Measurements from ENCODE around the gene BICDL2. TPM values are rescaled to one million over a fixed set of nuclear protein-coding genes. Genes with fewer than 3 reads are reported as not detected.
A peak's percentile ranks its signal among the peaks of the same experiment; 100 is the strongest.

The BICDL2 gene
- total RNA-seq, 1 donor from 2014 or later: not detected

DNA sequence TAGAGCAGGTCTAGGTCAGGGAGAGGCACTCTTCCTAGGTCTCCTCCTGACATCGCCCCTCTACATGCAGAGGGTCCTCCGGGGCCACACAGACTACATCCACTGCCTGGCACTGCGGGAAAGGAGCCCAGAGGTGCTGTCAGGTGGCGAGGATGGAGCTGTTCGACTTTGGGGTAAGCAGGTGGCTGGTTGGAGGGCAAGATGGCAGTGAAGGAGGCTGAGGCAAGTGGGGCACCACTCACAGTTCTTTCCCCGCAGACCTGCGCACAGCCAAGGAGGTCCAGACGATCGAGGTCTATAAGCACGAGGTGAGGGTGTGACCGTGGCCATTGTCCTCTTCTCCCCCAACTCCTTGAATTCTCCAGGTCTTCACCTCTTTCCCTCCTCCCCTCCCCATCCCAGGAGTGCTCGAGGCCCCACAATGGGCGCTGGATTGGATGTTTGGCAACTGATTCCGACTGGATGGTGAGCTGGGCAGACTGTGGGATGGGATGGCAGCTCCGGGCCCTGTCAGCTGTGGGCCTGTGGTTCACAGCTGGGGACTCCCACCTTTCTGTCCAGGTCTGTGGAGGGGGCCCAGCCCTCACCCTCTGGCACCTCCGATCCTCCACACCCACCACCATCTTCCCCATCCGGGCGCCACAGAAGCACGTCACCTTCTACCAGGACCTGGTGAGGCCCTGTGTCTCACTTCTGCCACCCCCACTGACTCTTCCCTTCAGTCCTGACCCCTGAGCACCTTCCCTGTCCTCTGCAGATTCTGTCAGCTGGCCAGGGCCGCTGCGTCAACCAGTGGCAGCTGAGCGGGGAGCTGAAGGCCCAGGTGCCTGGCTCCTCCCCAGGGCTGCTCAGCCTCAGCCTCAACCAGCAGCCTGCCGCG is 9.9 kb downstream of the BICDL2 start:
- DNase-seq (ENCODE audit: low spot score): no peak

DNA sequence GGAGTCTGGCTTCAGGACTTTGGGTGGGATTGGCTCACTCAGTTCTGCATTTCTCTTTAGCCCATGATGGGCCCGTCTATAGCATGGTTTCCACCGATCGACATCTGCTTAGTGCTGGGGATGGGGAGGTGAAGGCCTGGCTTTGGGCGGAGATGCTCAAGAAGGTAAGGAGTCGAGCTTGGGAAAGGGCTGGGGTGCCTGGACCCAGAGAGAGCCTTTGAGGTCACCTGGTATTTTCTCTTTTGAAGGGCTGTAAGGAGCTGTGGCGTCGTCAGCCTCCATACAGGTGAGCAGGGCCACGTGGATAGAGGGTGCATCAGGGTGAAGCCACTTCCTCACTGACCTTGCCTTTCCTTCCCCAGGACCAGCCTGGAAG is 10.8 kb downstream of the BICDL2 start:
- no peak for DNase-seq (ENCODE audit: low spot score)

DNA sequence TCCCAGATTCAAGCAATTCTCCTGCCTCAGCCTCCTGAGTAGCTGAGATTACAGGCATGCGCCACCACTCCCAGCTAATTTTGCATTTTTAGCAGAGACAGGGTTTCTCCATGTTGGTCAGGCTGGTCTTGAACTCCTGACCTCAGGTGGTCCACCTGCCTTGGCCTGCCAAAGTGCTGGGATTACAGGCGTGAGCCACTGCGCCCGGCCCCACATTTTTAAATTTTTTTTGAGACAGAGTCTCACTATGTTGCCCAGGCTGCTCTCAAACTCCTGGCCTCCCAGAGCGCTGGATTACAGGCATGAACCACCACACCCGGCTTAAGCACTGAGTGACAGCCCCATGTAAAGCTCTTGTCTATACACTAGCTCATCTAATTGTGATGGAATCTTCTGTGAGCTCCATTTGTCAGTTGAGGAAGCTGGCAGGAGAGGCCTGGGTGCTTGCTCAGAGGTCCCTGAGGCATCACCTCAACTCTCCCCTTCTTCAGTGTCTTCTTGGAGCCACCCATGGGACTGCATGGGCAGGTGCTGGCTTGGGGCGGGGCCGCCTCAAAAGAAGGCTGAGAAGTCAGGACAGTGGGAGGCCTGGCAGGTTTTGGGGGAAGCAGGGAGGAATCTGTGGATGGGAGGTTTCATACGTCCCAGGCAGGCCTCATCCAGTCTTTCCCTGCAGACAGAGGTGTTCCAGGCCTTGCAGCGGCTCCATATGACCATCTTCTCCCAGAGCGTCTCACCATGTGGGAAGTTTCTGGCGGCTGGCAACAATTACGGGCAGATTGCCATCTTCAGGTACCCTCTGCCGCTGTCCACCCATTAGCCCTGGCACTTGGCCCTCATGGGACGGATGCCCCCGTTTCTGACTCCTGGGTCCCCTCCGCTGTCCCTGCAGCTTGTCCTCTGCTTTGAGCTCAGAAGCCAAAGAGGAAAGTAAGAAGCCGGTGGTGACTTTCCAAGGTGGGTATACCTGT is 11.4 kb downstream of the BICDL2 start:
- DNase-seq (ENCODE audit: low spot score): no peak

DNA sequence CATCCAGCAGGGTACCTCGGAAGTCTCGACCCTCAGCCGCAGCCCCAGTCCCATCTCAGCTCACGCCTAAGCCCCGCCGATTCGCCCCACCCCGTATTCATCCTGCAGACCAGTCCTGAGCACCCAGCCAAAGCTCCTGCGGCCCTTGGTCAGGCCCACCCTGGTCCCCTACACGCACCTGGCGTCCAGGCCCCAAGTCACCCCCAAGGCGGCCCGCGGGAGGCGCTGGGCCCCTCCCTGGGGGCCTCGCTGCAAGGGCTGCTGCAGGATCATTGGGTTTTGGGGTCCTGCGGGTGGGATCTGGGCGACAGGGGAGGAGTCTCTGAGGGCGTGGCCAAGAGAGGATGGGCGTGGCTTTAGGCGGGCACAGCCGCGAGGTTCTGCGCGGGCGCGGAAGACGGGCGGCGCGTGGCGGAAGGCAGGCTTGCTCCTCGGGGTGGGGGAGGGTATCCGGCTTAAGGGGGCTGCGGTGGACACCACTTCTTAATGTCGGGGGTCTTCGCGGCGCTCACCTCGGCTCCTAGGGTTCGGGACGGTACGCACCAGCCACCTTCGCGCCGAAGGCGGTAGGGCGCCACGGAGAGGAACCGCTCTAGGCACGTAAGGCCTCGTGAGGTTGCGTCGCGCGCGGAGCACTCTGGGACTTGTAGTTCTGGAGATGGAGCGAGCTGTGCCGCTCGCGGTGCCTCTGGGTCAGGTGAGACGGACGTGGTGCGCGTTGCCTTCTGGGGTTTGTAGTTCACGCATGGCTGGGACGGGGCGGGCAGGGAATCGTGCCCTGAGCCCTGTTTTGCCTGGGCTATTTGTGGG is 12.9 kb downstream of the BICDL2 start, which contains the start of the genes HCFC1R1 and THOC6:
Gene HCFC1R1 (minus strand): TSS at position 274 of the 810 bp plus-strand sequence. CDS start 1 bp downstream, at position 273.
Gene THOC6 (plus strand): TSS at position 367 of the 810 bp plus-strand sequence. CDS start 292 bp downstream, at position 659.
- DNase-seq (ENCODE audit: low spot score): peak; percentile 99

DNA sequence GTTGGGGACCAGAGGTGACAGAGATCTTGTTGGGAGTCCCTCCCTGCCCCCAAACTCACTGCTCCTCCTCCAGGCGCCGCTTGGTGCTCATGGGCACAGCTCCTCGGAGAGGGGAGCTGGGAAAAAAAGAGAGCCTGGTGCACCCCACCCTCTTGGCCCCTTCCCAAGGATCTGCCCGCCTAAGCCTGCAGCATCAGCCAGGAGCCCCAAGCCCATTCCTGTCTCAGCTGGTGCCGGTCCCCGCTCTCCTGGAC is 13.4 kb downstream of the BICDL2 start:
- no peak for DNase-seq (ENCODE audit: low spot score)

DNA sequence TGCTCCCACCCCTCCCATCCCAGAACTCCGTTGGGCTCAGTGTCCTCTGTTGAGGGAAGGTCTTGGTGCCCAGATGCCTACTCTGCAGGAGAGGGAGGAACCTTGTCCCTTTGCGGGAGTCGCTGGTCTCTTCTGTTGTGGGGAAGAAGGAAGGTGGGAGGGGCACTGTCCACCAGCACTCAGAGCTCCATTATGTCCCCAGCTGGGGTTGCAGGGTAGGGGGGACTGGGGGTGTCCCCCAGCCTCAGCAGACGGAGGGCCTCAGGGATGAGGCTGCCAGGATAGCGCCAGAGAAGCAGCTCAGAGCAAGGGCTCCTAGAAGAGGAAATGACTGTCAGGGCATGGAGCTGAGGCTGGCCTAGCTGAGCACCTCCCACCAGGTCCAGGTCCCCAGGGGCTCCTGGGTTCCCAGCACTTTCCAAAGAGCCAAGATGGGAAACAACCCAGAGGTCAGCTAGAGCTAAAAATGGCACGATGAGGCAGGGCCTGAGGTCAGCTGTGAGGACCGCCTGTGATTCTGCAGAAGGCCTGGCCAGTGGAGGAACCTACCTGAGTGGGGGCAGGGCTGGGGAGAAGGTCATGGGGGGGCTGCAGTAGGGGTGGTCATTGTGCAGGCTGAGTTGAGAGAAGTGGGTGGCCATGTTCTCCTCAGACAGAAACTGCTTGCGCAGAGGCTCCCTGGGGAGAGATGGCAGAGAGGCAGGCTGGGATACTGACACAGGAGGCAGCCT is 13.9 kb downstream of the BICDL2 start:
- no peak for DNase-seq (ENCODE audit: low spot score)

DNA sequence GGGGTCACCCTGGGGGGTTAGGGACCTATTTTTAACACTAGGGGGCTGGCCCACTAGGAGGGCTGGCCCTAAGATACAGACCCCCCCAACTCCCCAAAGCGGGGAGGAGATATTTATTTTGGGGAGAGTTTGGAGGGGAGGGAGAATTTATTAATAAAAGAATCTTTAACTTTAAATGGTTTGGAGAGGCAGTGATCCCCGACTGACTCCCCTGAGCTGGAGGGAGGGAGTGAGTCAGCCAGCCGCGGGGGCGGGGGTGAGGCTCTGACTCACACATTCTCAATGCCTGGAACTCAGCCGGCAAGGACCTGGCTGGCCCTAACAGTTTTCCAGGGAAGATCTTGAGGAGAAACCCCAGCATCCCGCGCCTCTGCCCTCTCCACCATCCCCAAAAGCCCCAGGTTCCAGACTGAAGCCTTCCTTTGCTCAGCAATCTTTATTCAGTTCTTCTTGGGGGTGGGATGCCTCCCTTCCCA is 14.5 kb downstream of the BICDL2 start:
- peak; percentile 97 for DNase-seq (ENCODE audit: low spot score)

DNA sequence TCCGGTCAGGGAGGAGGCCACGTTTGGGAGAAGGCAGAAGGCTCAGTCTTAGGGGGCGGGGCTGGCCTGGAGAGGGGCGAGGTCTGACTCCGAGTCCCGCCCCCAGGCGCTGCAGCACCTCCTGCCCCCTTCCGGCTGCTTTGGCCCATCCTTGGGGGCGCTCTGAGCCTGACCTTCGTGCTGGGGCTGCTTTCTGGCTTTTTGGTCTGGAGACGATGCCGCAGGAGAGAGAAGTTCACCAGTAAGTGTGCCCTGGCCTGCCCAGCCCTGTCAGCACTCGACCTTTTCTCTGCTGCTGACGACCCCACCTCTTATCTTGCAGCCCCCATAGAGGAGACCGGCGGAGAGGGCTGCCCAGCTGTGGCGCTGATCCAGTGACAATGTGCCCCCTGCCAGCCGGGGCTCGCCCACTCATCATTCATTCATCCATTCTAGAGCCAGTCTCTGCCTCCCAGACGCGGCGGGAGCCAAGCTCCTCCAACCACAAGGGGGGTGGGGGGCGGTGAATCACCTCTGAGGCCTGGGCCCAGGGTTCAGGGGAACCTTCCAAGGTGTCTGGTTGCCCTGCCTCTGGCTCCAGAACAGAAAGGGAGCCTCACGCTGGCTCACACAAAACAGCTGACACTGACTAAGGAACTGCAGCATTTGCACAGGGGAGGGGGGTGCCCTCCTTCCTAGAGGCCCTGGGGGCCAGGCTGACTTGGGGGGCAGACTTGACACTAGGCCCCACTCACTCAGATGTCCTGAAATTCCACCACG is 15.1 kb downstream of the BICDL2 start:
- peak; percentile 92 for DNase-seq (ENCODE audit: low spot score)

DNA sequence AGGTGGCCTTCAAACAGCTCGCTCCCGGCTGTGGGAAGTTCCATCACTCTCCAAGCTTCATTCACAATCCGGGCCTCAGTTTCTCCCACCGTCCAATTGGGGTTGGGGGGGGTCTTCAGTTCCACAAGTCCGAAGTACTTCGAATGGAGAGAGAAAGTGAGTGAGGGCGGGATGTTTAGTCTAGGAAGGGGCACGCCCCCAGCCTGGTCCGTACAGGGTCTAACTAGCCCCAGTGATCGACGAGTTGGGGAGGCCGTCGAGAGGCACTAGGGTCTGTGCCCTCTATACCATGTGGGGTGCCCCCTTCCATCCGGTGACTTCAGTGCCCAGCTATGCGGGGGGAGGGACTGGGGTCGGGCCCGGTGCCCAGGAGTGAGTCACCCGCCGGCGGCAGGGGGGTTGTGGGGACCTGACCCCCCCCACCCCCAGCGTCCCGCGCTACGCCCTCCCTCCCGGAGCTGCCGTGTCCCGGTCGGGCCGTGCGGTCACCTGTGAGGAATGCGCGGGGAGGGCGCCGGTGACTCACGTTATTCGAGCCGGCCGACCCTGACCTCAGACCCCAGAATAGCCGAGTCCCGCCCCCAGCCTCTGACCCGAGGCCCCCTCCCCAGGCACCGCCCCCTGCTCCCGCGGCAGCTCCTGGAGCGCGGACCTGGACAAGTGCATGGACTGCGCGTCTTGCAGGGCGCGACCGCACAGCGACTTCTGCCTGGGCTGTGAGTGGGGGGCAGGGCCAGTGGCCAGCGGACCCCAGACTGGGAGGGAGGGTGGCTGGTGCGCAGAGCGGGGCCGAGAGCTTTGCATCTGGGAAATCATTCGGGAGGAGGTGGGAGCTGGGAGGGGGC is 15.9 kb downstream of the BICDL2 start:
- DNase-seq (ENCODE audit: low spot score): peak; percentile 96

DNA sequence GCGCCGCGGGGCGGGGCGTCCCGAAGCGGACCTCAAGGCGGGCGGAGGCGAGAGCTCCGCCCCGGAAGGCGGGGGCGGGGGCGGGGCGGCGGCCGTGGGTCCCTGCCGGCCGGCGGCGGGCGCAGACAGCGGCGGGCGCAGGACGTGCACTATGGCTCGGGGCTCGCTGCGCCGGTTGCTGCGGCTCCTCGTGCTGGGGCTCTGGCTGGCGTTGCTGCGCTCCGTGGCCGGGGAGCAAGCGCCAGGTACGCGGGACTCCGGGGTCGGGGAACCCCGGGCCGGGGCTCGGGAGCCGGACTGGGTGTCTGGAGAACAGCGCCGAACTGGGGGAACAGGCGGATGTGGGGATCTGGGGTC is 16.5 kb downstream of the BICDL2 start, which contains the start of gene TNFRSF12A:
Gene TNFRSF12A (plus strand): TSS at position 122 of the 357 bp plus-strand sequence. CDS start 30 bp downstream, at position 152.
- DNase-seq (ENCODE audit: low spot score): peak; percentile 93

DNA sequence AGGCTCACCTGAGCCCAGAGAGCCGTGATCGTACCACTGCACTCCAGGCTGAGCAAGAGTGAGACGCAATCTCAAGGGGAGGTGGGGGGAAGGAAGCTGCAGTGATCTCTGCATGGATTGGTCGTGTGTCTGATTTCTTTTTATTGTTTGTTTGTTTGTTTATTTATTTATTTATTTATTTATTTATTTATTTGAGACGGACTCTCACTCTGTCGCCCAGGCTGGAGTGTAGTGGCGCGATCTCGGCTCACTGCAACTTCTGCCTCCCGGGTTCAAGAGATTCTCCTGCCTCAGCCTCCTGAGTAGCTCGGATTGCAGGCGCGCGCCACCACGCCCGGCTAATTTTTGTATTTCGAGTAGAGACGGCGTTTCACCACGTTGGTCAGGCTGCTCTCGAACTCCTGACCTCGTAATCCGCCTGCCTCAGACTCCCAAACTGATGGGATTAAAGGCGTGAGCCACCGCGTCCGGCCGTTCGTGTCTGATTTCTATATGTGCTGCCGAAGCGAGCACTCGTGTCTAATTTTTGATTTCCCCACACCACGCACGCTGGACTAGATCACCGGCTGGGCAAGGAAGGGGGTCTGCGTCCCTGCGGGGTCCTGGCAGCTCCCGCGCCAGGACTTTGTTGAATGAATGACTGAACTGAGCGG is 17.0 kb downstream of the BICDL2 start:
- DNase-seq (ENCODE audit: low spot score): no peak

DNA sequence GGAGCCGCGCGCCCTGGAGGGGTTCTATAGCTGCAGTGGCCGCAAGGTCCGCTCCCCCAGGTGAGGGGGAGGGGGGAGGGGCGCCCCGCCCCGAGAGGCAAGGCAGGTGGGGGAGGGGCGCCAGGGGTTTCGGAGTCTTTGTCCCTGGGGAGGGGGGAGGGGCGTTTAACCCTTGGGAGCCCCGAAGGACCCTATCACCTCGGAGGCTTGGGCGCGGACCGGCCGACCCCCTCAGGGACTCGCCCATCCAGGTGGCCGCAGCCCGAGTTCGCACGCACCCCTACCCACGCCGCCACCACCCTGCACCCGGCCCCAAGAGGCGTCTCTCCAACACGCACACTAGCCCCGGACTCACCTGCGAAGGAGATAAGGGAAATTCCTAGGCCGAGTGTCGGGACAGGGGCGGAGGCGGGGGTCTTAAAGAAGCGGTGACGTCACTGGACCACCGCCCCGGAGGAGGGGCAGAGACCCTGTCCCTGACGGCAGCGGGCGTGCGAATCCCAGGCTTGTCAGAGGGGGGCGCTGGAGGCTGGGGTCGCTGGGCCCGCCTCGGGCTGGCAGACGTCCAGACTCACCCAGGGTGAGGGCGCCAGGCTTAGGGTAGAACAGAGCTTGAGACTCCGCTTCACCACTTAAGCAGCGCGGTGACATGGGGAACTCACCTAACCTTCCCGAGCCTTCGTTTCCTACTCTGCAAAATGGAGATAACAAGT is 18.8 kb downstream of the BICDL2 start, which contains the start of gene CLDN6:
Gene CLDN6 (minus strand): TSS at position 390 of the 713 bp plus-strand sequence. CDS start 2,162 bp downstream, outside the sequence.
- DNase-seq (ENCODE audit: low spot score): no peak

DNA sequence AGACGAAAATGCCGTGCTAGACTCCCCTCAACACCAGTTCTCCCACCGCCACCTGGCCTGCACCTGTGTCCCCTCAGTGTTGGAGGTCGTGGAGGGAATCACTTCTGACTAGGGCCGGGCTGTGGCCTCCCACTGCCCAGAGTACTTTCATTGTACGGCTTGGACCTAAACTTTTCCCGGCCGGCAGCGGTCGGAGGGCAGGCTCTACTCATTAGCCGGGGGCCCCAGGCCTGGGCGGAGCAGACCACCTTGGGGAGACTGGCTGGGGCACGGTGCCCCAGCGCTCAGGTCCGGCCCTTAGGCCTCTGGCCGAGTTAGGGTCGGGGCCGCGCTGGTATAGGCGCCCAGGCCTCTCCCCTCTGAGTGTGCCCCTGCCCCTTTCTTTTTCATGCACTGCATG is 19.4 kb downstream of the BICDL2 start:
- DNase-seq (ENCODE audit: low spot score): no peak

DNA sequence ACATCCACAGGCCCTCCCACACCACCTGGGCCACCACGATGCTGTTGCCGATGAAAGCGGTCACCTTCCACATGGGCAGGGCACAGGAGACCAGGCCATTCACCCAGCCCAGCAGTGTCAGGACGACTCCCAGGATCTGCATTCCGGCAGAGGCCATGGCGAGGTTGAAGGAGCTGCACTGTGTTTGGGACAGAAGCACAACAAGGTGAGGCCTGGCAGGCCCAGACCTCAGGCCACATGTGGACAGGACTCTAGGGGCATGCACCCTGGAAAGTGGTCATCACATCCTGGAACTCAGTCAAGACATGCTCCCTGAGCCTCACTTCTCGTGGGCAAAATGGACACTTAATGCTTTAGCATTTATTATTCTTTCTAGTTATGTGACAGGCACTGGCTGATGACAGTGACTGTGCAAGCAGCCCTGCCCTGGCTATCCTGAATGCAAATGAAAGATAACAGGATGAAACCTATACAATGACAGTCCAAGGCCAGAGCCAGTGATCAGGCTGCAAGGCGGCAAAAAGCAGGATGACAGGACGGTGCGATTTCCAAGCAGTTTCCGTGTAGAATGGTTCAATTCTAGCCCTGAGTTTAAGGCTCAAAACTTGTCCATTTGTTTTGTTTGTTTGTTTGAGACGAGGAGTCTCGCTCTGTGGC is 20.8 kb downstream of the BICDL2 start:
- DNase-seq (ENCODE audit: low spot score): no peak

DNA sequence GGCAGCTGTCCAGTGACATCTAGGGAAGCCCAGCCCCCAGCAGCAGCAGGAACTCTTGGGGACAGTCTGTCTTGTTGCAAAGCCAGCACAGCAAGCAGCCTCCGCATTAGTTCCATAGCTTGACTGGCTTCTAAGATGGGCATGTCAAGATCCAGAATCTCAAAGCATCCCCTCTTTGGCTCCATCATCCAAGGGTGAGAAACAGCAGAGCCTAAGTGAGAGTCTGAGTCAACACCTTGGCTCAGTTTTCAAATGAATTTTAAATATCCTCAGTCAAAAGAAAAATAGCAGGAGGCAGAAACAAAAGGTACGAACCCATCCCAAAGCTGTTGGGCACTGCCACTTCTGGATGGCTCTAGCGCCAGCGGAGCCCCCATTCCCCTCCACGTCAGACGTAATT is 21.8 kb downstream of the BICDL2 start:
- DNase-seq (ENCODE audit: low spot score): no peak

DNA sequence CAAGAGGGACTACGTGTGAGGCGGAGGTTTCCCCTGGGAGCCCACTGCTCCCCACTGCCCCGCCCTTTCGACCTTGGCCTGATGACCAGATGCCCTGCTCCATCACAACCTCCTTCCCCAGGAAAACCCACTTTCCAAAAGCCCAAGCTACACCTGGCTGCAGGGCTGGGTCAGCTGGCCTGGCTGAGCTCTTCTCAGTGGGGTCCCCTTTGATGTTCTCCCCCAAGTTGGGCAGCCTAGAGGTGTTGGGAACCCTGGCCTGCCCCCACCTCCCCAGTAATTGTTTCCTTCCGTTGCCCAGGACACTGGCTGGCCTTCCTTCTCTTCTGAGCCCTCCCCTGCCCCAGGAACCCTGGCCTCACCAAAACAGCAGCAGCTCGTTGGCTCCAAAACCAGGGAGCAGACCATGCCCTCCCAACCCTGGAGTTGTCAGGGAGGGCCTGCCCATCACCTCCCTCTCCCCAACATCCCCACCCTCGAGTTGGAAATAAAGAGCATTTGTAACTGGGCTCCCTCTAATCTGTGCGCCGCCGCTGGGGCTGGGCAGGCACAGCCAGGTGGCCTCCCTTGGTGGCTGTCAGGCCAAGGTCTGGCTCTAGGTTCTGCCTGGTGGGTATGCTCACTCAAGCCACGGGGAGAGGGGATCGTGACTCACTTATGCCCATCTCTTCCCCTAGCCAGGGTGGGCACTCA is 22.6 kb downstream of the BICDL2 start:
- no peak for DNase-seq (ENCODE audit: low spot score)

Measured in mesenteric fat pad (tissue), 1 donor.